DOHH2 (cell line): ENCODE results near the gene NOC2L.

Experiments used
- H3F3A ChIP-seq: fragments of 200-600 bp; sonication (generic), shearing (Covaris generic); 2 replicates; pipeline ENCODE4 v1.6.0; 2016; ENCODE audit warnings: antibody characterized with exemption, mild to moderate bottlenecking; ENCODE audit not compliant: control insufficient read depth, insufficient read depth
- H3K27ac ChIP-seq: fragments of 200-600 bp; sonication (generic); 2 replicates; pipeline ENCODE4 v1.5.1; 2014; ENCODE audit warnings: low read depth, mild to moderate bottlenecking, low read length, moderate library complexity
- H3K27me3 ChIP-seq: fragments of 200-600 bp; sonication (generic); 2 replicates; pipeline ENCODE4 v1.6.1; 2014; ENCODE audit warnings: mild to moderate bottlenecking, low read length, mixed read lengths; ENCODE audit not compliant: control insufficient read depth
- H3K36me3 ChIP-seq: fragments of 200-600 bp; sonication (generic); 2 replicates; pipeline ENCODE4 v1.6.1; 2014; ENCODE audit warnings: mild to moderate bottlenecking, low read length, moderate library complexity, mixed read lengths; ENCODE audit not compliant: control insufficient read depth
- H3K4me1 ChIP-seq: fragments of 200-600 bp; sonication (generic); 2 replicates; pipeline ENCODE4 v1.6.1; 2014; ENCODE audit warnings: mild to moderate bottlenecking, low read length, mixed read lengths; ENCODE audit not compliant: control insufficient read depth
- H3K4me2 ChIP-seq: fragments of 200-600 bp; sonication (generic); 2 replicates; pipeline ENCODE4 v1.6.0; 2014; ENCODE audit warnings: mild to moderate bottlenecking, low read length, moderate library complexity
- H3K4me3 ChIP-seq: fragments of 200-600 bp; sonication (generic); 2 replicates; pipeline ENCODE4 v1.5.1; 2014; ENCODE audit warnings: mild to moderate bottlenecking, low read length, mixed read lengths
- H3K79me2 ChIP-seq: fragments of 200-600 bp; sonication (generic); 2 replicates; pipeline ENCODE4 v1.6.1; 2014; ENCODE audit warnings: mild to moderate bottlenecking, low read length, mixed read lengths; ENCODE audit not compliant: control insufficient read depth
- H3K9me2 ChIP-seq: fragments of 200-600 bp; sonication (generic); replicated peaks from 2 replicates; pipeline ENCODE4 v1.6.1; 2014; ENCODE audit warnings: mild to moderate bottlenecking, low read length, mixed read lengths; ENCODE audit not compliant: control insufficient read depth
- H3K9me3 ChIP-seq: fragments of 200-600 bp; sonication (generic); 2 replicates; pipeline ENCODE4 v1.6.1; 2014; ENCODE audit warnings: antibody characterized with exemption, low read length, mixed read lengths; ENCODE audit not compliant: control insufficient read depth, insufficient read depth
- H4K20me1 ChIP-seq: fragments of 200-600 bp; sonication (generic); 2 replicates; pipeline ENCODE4 v1.6.0; 2014; ENCODE audit warnings: low read depth, mild to moderate bottlenecking, antibody characterized with exemption, low read length, moderate library complexity; ENCODE audit not compliant: control insufficient read depth, insufficient read depth
- CTCF ChIP-seq: fragments of 200-600 bp; sonication (generic); IDR thresholded peaks from one replicate; pipeline ENCODE4 v1.5.1; 2014; ENCODE audit warnings: antibody characterized with exemption, mild to moderate bottlenecking, low read depth, low read length; ENCODE audit not compliant: poor library complexity, severe bottlenecking
- EZH2phosphoT487 ChIP-seq: fragments of 200-600 bp; sonication (generic); IDR thresholded peaks from 2 replicates; pipeline ENCODE4 v1.6.1; 2017; ENCODE audit warnings: borderline replicate concordance, mild to moderate bottlenecking, antibody characterized with exemption, low read length, moderate library complexity, mixed read lengths

The NOC2L gene

GRCh38 chr1:982765-983436 lies 23.8 kb upstream of the NOC2L start:
- no peaks in the 10 kb centered on the region for H3K4me1 ChIP-seq
- no peak overlapping the region for H3K4me3 ChIP-seq
- no peaks in the 10 kb centered on the region for H3K36me3 ChIP-seq
- H3K4me2 ChIP-seq: no peak overlapping the region
- H3K9me2 ChIP-seq: no peaks in the 10 kb centered on the region
- no peaks in the 10 kb centered on the region for H3K79me2 ChIP-seq
- no peak overlapping the region for H3K27ac ChIP-seq
- no peaks in the 10 kb centered on the region for H4K20me1 ChIP-seq
- H3F3A ChIP-seq: no peaks in the 10 kb centered on the region
- H3K27me3 ChIP-seq: peaks cover 6% of the 10 kb centered on the region
- H3K9me3 ChIP-seq: no peaks in the 10 kb centered on the region
- TF ChIP-seq EZH2phosphoT487 (no peak), CTCF (no peak)

- Histone ChIP-seq H4K20me1 (no peaks in the 10 kb centered on the region), H3K9me3 (no peaks in the 10 kb centered on the region), H3K4me1 (no peaks in the 10 kb centered on the region), H3K4me3 (no peak within 1 kb of the TSS), H3F3A (no peaks in the 10 kb centered on the region), H3K27ac (no peak within 1 kb of the TSS), H3K36me3 (no peaks in the 10 kb centered on the region), H3K9me2 (no peaks in the 10 kb centered on the region), H3K79me2 (no peaks in the 10 kb centered on the region), H3K27me3 (peaks cover 6% of the 10 kb centered on the region), H3K4me2 (no peak within 1 kb of the TSS)
- TF ChIP-seq EZH2phosphoT487 (no peak), CTCF (no peak)
Measured at GRCh38 chr1:981955-982558, 23.0 kb upstream of the NOC2L start, which contains the start of gene PERM1. PERM1 (minus strand) TSS chr1:982093; CDS start chr1:981029, 1,064 bp downstream.

- H3K9me3 ChIP-seq: no peaks in the 10 kb centered on the region
- no peaks in the 10 kb centered on the region for H3K79me2 ChIP-seq
- no peaks in the 10 kb centered on the region for H3K4me1 ChIP-seq
- no peaks in the 10 kb centered on the region for H3K9me2 ChIP-seq
- TF ChIP-seq EZH2phosphoT487 (no peak), CTCF (no peak)
- no peak overlapping the region for H3K4me3 ChIP-seq
- H3K27ac ChIP-seq: no peak overlapping the region
- H3K27me3 ChIP-seq: peaks cover 6% of the 10 kb centered on the region
- no peaks in the 10 kb centered on the region for H3F3A ChIP-seq
- H4K20me1 ChIP-seq: no peaks in the 10 kb centered on the region
- no peaks in the 10 kb centered on the region for H3K36me3 ChIP-seq
- H3K4me2 ChIP-seq: no peak overlapping the region
Measured at GRCh38 chr1:981491-981954, 22.5 kb upstream of the NOC2L start.
